Measurements from ENCODE around the gene KRT2. TPM values are rescaled to one million over a fixed set of nuclear protein-coding genes. Genes with fewer than 3 reads are reported as not detected.

Gene KRT2
- not detected in 2 replicates for total RNA-seq

GRCh38 chr12:52651726-52652261 lies at the start of gene KRT2:
TSS of gene KRT2 (minus strand) at chr12:52652211. CDS start at chr12:52652142, 69 bp downstream.

GRCh38 chr12:52680363-52680762 lies 28.4 kb upstream of the KRT2 start, which contains the start of gene KRT1:
TSS of gene KRT1 (minus strand) at chr12:52680407. CDS start at chr12:52680348, 59 bp downstream.

GRCh38 chr12:52618216-52618615 lies 33.8 kb downstream of the KRT2 start, which contains the start of gene KRT73:
TSS of gene KRT73 (minus strand) at chr12:52618559. CDS start at chr12:52618524, 35 bp downstream.

GRCh38 chr12:52600941-52601481 lies 51.0 kb downstream of the KRT2 start, which contains the start of gene KRT72:
TSS of gene KRT72 (minus strand) at chr12:52601463. CDS start at chr12:52601452, 11 bp downstream.

Other genes with a start within 250 kb of the KRT2 start
- gene KRT82, start 245.9 kb downstream of the KRT2 start, total RNA-seq: not detected in 2 replicates
- not detected in 2 replicates for gene KRT75, start 217.8 kb downstream of the KRT2 start, total RNA-seq
- 0.47 and 2.0 TPM in 2 replicates for gene KRT6B, start 200.1 kb downstream of the KRT2 start, total RNA-seq
- gene KRT6C, start 178.4 kb downstream of the KRT2 start, total RNA-seq: under 0.01 TPM in 1 of 2 replicates, not detected in the other
- 2.5 and 18.4 TPM in 2 replicates for gene KRT6A, start 159.0 kb downstream of the KRT2 start, total RNA-seq
- gene KRT5, start 131.8 kb downstream of the KRT2 start, total RNA-seq: 2.7 and 14.9 TPM in 2 replicates
- not detected in 2 replicates for gene KRT71, start 99.1 kb downstream of the KRT2 start, total RNA-seq
- gene KRT74, start 78.4 kb downstream of the KRT2 start, total RNA-seq: not detected in 2 replicates
- not detected in 2 replicates for gene KRT72, start 50.7 kb downstream of the KRT2 start, total RNA-seq
- gene KRT73, start 33.7 kb downstream of the KRT2 start, total RNA-seq: not detected in 2 replicates
- gene KRT1, start 28.2 kb upstream of the KRT2 start, total RNA-seq: not detected in 2 replicates
- gene KRT77, start 51.3 kb upstream of the KRT2 start, total RNA-seq: not detected in 2 replicates
- gene KRT76, start 125.1 kb upstream of the KRT2 start, total RNA-seq: not detected in 2 replicates
- not detected in 2 replicates for gene KRT3, start 143.9 kb upstream of the KRT2 start, total RNA-seq
- 0.34 TPM in 1 of 2 replicates, not detected in the other for gene KRT4, start 161.9 kb upstream of the KRT2 start, total RNA-seq
- not detected in 2 replicates for gene KRT79, start 182.1 kb upstream of the KRT2 start, total RNA-seq
- not detected in 2 replicates for gene KRT78, start 196.8 kb upstream of the KRT2 start, total RNA-seq

Measured in bronchial smooth muscle cell (primary cell).